Left cardiac atrium (tissue), 4 donors: ENCODE data around the gene NCOA3. TPM values are rescaled to one million over a fixed set of nuclear protein-coding genes. Genes with fewer than 3 reads are reported as not detected.
"Not testable (repeated sequence)": the region's sequence is repeated elsewhere in the genome, so short reads cannot be mapped to it uniquely, and the experiment has no call there.

Source experiments
- ATAC-seq, 2 donors: fragments of 200-7000 bp; cut with Tn5 transposase; one replicate each; pipeline ENCODE4 v1.9.1; 2020; ENCODE audit warnings: mild to moderate bottlenecking in 2 of 2, moderate library complexity in 2 of 2
- DNase-seq: peaks from one replicate; pipeline ENCODE4 v3.0.0-alpha.2; 2020
- intact Hi-C, 2 donors: fragments of 100-400 bp; cut with DNase I; formaldehyde crosslinking; loops; one replicate each; pipeline versions ENCODE4 v1.14.1 to v1.15.1; 2022 to 2023
- total RNA-seq, 2 donors: library from RNA; stranded (reverse); fragmentation: NEBNext Ultra II Directional; extraction: Animal tissue kit (Norgen Biotek cat#: 25700); gene quantifications; one replicate each; pipeline ENCODE4 v1.2.1, GENCODE V29; 2021
- donor health status: DM: no; HTN: yes; CAD: no.
- donor health status: DM: no; HTN: yes; CAD: no; lungs with severe emphysema.
- donor health status: DM: yes; HTN: yes; CAD: no.
- donor health status: Dilated cardiomyopathy.

NCOA3 gene
- total RNA-seq, 2 donors from 2014 or later, result 18.6 to 25.2 TPM

DNA sequence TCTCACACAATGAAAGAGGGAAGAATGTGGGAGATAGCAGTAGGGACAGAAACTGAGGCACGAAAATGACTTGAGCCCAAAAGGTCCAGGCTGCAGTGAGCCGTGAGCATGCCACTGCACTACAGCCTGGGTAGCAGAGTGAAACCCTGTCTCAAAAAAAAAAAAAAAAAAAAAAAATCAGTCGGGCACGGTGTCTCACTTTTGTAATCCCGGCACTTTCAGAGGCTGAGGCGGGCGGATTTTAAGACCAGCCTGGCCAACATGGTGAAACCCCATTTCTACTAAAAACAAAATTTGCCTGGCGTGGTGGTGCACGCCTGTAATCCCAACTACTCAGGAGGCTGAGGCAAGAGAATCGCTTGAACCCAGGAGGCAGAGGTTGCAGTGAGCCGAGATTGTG lies 7.1 kb upstream of the NCOA3 start:
- ATAC-seq, DNase-seq: not testable (repeated sequence)
- intact Hi-C loops, result loop anchor here in 1 of 2 donors (10.0 kb wide), 1 partner anchor 220 kb away; no protein-coding TSS in a partner anchor

DNA sequence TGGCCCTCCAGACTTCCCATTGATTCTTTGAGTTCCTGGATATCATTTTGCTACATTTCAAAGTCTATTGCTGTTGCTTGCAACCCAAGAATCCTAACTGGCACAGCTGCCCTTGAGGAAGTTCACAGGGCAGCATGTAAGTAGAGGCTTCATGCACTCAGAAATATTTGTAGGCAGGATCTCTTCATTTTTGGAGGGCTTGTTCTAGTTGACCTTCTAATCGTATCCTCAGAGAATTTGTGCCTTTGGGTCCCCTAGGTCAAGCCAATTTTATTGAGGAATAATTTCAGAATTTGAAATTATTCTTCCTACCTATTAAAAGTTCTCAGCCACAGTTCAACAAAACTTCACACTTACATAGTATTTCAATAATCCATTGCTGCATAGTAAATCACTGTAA lies 5.6 kb upstream of the NCOA3 start:
- ATAC-seq, result no peak
- DNase-seq, result no peak
- intact Hi-C loops, result loop anchor here in 1 of 2 donors (10.0 kb wide), 1 partner anchor 221 kb away; no protein-coding TSS in a partner anchor

DNA sequence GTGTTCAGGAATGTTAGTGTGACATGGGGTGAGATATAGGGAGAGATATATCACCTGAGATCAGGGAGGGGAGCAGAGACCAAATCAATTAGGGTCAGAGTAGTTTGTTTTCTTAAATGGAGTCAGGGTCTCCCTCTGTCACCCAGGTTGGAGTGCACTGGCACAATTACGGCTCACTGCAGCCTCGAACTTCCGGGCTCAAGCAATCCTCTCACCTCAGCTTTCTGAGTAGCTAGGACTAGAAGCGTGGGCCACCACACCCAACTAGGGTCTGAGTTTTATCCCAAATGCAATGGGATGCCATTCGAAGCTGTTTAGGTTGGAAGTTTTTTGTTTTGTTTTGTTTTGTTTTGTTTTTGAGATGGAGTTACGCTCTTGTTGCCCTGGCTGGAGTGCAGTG lies 3.1 kb upstream of the NCOA3 start:
- intact Hi-C loops, result loop anchor here in 1 of 2 donors (10.0 kb wide), 1 partner anchor 224 kb away; no protein-coding TSS in a partner anchor
- DNase-seq (no peak), ATAC-seq (no peak)

DNA sequence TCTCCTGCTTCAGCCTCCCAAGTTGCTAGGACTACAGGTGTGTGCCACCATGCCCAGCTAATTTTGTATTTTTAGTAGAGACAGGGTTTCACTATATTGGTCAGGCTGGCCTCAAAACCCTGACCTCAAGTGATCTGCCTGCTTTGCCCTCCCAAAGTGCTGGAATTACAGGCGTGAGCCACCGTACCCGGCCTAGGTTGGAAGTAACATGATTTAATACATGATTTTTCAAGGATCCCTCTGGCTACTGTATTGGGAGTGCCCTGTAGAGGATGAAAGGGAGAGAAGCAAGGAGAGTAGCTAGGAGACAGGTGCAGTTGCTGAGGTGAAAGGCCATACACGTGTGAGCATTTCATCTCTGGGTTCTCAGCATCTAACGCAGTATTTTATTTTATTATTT lies 2.6 kb upstream of the NCOA3 start:
- intact Hi-C loops, result loop anchor here in 1 of 2 donors (10.0 kb wide), 1 partner anchor 224 kb away; no protein-coding TSS in a partner anchor
- DNase-seq (no peak), ATAC-seq (no peak)

DNA sequence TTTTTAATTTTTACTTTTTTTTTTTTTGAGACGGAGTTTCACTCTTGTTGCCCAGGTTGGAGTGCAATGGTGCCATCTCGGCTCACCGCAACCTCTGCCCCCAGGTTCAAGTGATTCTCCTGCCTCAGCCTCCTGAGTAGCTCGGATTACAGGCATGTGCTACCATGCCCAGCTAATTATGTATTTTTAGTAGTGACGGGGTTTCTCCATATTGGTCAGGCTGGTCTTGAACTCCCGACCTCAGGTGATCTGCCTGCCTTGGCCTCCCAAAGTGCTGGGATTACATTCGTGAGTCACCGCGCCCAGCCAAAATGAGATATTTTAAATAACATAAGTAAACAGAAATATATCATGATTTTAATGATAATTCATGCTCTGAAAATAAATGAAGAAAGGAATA lies 1.6 kb upstream of the NCOA3 start:
- not testable (repeated sequence) for DNase-seq, ATAC-seq
- intact Hi-C loops, result loop anchor here (5.0 to 10.0 kb wide), 4 partner anchors 77 to 122 kb away; no protein-coding TSS in a partner anchor

DNA sequence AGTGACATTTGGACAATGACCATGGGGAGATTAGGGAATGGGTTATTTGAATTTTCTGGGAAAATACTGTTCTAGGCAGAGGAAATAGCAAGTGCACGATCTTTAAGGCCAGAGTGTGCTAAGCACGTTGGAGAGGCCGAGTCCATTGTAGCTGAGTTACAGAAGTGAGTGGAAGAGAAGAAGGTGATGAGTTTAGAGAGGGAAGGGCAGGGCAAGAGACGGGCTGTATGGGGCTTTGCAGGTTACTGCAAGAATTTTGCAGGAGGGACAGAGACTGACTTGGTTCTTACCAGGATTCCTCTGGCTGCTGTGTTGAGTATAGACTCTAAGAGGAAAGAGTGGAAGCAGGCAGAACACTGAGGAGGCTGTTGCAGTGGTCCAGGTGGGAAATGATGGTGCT lies 1.1 kb upstream of the NCOA3 start:
- DNase-seq (no peak), ATAC-seq (no peak)
- intact Hi-C loops, result loop anchor here (5.0 to 10.0 kb wide), 4 partner anchors 77 to 122 kb away; no protein-coding TSS in a partner anchor

DNA sequence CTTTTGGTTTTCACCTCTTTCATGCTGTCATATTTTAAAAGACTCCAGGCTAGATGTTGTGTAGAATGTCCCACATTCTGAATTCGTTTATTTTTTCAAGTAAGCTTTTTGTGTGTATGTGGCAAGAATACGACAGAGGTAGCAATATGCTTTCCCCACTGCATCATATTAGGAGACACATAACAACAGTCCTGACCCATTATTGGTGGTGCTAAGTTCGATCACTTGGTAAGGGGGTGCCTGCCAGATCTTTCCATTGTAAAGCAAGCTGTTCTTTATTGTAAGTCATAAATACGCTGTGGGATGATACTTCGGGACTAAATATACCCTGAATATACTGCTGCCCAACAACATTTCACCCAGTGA lies 588 bp upstream of the NCOA3 start:
- intact Hi-C loops, result loop anchor here (5.0 to 10.0 kb wide), 4 partner anchors 76 to 121 kb away; no protein-coding TSS in a partner anchor
- no peak for DNase-seq
- ATAC-seq, result no peak

DNA sequence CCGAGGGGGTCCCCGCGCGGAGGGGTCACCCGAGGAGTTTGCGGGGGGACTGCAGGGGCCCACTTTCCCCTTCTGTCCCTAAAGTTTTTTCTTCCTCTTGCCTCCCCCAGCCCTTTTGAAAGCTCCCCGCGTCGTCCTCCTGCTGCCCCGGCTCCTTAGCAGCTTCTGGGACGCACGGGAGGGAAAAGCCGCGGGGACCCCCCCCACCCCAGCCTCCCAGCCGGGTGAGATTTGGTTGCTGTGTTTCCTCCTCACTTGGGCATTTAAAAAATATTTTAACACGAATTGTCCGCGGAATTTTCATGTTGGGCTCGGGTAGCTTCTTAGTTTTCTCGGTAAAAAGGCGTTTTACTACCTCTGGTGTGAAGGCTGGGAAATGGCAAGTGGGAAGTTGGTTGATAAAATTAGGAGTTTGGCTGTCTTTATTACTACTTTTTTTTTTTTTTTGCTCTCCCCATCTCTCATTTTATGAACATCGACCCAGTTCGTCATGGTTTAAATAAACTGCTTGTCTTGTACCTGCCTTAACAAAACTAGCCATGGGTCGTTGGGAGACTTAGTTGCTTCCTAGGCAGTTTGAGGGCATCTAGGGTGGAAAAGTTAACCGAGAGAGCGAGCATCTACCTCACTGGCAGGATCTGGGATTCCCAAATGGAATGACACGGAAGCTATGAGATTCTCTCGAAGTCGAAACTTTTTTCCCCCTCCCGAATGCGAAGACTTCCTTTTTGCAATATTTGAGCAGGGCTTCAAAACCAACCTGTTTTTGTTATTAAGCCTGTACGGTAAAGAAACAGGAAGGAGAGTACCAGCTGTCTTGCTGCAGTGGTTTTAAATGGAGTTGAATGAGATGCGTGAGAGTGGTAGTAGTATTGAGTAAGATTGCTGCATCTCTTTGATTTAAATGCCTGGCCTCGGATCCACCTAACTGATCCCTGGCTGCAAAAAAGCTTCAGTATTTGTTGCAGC lies 868 bp downstream of the NCOA3 start:
- ATAC-seq, result peak; percentile 25 to 49
- intact Hi-C loops, result loop anchor here (5.0 to 10.0 kb wide), 4 partner anchors 75 to 120 kb away; no protein-coding TSS in a partner anchor
- DNase-seq, result no peak

DNA sequence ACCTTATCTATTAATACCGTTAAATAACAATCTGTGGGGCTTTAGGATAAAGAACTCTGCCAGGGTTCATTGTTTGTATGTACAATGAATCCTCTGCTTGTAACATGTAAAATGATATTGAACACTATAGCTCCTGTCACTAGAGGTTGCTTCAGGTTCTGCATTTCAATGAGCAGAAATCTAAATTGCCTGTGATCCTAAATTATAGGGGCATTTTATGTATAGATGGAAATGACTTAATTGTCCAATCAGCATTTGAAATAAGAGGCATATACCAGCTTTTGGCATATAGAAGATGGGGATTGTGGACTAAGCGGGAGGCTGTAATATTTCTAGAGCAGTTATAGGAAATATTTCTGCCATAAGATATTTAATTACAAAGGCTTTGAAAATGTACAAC lies 2.0 kb downstream of the NCOA3 start:
- intact Hi-C loops, result loop anchor here (5.0 to 10.0 kb wide), 4 partner anchors 74 to 119 kb away; no protein-coding TSS in a partner anchor
- no peak for DNase-seq

DNA sequence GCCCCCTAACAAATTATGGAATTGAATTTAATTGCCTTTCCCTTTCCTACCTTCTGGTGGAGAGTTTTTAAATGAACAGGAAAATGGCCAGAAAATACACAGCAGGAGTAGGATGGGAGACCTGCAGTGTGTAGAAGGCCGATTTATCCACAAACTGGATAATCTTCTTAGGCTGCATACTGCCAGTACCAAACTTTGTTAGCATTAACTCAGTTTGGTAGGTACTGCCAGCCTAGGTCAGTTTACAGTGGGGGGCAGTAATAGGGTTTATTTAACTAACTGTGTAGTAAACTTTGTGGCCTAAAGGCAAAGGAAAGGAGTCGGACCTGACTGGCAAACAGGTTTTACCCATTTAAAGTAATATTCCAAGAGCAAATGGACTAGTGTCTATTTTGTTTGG lies 4.6 kb downstream of the NCOA3 start:
- intact Hi-C loops, result loop anchor here in 1 of 2 donors (10.0 kb wide), 1 partner anchor 108 kb away; no protein-coding TSS in a partner anchor
- ATAC-seq (no peak), DNase-seq (no peak)

More for the DNA sequence above, 2.0 kb downstream of the NCOA3 start:
- no peak for ATAC-seq

DNA sequence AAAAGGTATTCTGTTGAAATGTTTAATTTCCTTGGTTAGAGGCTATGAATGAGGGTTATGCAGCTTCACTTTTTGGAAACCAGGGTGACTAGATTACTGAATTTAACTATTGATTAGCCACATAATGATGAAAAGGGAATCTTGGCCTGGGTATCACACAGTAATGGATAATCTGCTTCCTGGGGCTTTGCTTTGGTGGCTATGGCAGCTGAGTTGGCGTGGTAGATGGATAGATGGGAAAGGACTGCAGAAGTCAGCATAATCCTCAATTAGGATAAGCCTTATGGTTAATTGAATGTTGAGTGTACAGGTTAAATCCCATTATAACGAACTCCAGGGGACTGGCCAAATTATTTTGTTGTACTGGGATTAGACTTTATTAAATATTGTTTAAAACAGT lies 5.2 kb downstream of the NCOA3 start:
- ATAC-seq (no peak), DNase-seq (no peak)
- intact Hi-C loops, result loop anchor here in 1 of 2 donors (10.0 kb wide), 1 partner anchor 108 kb away; no protein-coding TSS in a partner anchor

DNA sequence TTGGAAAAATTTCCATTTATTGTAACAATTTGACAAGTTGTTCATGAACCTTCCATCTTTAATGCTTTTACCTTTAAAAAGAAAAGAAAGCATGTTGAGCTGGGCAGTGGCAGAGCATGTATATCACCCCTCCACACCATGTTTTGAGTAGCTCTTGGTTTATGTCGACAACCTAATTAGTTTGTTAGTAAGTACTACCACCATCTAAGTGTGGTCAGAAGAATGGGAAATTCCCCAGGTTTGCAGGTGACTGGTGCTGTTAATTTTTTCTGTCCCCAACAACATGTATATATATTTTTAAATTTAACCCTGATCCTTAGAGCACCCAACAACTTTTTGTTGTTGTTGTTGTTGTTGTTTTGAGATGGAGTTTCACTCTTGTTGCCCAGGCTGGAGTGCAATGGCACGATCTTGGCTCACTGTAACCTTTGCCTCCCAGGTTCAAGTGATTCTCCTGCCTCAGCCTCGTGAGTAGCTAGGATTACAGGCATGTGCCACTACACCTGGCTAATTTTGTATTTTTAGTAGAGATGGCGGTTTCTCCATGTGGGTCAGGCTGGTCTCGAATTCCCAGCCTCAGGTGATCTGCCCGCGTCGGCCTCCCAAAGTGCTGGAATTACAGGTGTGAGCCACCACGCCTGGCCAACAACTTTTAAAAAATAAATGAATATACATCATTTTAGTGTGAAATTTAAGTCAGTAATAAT lies 5.7 kb downstream of the NCOA3 start:
- not testable (repeated sequence) for ATAC-seq, DNase-seq
- intact Hi-C loops, result loop anchor here in 1 of 2 donors (10.0 kb wide), 1 partner anchor 107 kb away; no protein-coding TSS in a partner anchor

DNA sequence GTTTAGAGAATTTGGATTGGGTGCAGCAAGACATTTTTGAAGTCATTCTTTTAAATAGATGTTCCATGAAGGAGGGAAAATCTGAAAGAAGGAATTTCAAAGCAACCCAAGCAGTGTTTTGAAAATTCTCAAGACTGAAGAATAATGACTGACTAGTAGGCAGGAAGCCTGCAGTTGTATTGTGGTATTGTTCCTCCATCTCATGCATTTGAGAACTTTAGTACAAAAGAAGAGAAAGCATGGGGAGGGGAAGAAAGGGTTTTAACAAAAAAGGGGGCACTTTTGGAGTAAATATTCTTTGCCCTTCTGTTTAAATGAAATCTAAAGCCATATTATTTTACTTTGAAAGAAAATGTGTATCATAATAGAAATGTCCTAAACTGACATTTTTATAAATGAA lies 6.6 kb downstream of the NCOA3 start:
- DNase-seq (no peak), ATAC-seq (no peak)
- intact Hi-C loops, result loop anchor here in 1 of 2 donors (10.0 kb wide), 1 partner anchor 107 kb away; no protein-coding TSS in a partner anchor

DNA sequence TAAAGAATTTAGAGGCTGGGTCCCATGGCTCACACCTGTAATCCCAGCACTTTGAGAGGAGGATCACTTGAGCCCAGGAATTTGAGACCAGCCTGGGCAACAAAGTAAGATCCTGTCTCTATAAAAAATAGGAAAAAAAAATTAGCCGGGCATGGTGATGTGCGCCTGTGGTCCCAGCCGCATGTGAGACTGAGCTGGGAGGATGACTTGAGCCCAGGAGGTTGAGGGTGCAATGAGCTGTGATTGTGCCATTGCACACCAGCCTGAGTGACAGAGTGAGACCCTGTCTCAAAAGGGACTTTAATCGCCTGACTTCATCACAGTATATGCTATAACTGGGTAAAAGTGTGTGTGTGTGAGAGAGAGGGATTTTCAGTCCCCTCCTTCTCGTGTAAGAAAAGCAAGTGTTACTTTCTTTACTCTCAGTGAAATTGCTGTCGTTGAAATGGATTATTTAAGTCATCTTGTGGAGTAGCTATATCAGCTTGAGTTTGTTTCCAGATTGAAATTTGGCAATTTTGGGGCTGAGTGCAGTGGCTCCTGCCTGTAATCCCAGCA lies 7.5 kb downstream of the NCOA3 start:
- intact Hi-C loops, result loop anchor here in 1 of 2 donors (10.0 kb wide), 1 partner anchor 106 kb away; no protein-coding TSS in a partner anchor
- DNase-seq (no peak), ATAC-seq (no peak)

DNA sequence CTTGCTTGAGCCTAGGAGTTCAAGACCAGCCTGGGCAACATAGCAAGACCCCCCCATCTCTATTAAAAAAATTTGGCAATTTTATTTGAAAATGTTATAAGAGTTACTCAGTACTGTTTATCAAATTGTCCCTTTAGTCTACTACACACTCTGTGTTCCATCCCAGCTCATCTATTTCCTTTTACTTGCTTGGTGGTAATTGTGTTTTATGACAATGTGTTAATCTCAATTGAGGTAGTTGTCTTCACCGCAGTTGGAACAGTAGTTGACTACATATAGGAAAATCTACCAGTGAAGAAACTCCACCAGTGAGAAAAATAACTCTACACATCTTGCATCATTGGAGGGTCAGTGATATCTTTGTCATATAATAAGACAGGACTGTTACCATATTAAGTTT lies 8.0 kb downstream of the NCOA3 start:
- DNase-seq (no peak), ATAC-seq (no peak)
- intact Hi-C loops, result loop anchor here in 1 of 2 donors (10.0 kb wide), 1 partner anchor 105 kb away; no protein-coding TSS in a partner anchor

DNA sequence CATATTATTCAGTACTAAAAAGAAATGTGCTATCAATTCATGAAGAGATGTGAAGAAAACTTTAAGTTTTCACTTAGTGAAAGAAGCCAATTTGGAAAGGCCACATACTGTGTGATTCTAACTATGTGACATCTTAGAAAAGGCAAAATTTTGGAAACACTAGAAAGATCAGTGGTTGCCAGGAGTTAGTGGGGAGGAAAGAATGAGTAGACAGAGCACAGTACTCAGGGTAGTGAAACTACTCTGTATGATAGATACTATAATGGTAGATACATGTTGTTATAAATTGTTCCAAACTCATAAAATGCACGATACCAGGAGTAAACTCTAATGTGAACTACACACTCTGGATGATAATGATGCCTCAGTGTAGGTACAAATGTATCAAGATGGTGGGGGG lies 14.2 kb downstream of the NCOA3 start:
- DNase-seq (no peak), ATAC-seq (no peak)
- intact Hi-C loops, result no loop called here

DNA sequence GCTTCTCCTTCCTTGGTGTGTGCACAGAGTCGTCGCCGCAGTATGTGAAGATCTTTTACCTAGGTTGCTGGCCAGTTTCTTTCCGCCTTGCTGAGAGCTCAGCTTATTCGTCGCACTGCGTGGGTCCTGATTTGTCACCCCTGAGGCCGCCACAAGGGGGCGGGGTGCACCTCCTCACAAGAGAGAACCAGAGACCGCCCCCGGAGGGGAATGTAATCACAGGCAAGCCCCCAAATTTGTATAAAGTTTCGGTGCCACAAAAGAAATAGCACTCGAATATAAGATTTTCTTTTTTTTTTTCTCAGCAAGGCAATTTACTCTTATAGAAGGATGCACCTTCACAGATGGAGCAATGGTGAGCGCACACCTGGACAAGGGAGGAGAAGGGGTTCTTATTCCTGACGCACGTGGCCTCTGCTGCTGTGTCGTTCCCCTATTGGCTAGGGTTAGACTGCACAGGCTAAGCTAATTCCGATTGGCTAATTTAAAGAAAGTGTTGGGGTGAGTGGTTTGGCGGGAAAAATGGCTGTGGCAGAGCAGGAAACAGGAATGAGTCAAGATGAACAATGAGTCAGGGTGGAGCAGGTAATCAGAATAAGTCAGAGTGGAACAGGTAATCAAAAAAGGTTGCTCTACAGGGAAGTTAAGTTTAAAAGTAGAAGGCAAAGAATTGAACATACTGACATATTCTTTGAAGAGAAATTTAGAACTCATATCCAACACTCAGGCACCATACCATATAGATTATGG lies 19.5 kb downstream of the NCOA3 start:
- DNase-seq (no peak), ATAC-seq (no peak)
- intact Hi-C loops, result no loop called here
